ENCODE results near the gene SLC30A5. TPM values are rescaled to one million over a fixed set of nuclear protein-coding genes. Genes with fewer than 3 reads are reported as not detected.

The SLC30A5 gene
- total RNA-seq, 4 donors from 2014 or later, result 42.2 to 75.0 (median 48.0) TPM

DNA sequence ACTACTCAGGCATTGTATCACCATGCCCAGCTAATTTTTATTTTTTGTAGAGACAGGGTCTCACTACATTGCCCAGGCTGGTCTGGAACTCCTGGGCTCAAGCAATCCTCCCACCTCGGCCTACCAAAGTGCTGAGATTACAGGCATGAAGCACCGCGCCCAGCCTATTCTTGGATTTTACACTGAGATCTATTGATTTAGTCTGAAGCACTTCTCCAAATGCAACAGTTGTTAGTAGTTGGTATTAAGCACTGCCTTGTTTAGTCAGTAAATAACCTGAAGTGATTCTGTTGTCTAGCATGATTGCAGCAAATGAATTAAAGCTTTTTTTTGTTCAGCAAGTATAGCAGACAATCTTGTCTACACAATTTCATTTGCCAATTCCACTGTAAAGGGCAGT is 64.2 kb downstream of the SLC30A5 start:
- TF ChIP-seq, protein P1, sequence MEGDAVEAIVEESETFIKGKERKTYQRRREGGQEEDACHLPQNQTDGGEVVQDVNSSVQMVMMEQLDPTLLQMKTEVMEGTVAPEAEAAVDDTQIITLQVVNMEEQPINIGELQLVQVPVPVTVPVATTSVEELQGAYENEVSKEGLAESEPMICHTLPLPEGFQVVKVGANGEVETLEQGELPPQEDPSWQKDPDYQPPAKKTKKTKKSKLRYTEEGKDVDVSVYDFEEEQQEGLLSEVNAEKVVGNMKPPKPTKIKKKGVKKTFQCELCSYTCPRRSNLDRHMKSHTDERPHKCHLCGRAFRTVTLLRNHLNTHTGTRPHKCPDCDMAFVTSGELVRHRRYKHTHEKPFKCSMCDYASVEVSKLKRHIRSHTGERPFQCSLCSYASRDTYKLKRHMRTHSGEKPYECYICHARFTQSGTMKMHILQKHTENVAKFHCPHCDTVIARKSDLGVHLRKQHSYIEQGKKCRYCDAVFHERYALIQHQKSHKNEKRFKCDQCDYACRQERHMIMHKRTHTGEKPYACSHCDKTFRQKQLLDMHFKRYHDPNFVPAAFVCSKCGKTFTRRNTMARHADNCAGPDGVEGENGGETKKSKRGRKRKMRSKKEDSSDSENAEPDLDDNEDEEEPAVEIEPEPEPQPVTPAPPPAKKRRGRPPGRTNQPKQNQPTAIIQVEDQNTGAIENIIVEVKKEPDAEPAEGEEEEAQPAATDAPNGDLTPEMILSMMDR (IDR thresholded peaks at IDR 0.05; ENCODE audit: low read depth), result no peak

DNA sequence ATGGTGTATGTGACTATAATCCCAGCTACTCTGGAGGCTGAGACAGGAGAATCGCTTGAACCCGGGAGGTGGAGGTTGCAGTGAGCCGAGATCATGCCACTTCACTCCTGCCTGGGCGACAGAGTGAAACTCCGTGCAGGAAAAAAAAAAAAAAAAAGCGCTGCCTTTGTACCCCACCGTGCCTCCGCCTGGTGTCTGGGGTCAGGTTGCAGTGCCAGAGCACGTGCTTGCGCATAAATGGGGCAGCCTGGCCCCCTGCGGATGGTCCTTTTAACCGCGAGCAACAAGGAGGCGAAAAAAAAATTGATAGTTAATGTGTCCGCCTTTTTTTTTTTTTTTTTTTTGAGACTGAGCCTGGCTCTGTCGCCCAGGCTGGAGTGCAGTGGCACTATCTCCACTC is 66.8 kb downstream of the SLC30A5 start:
- TF ChIP-seq, protein P1 (IDR thresholded peaks at IDR 0.05; ENCODE audit: low read depth), result no peak

DNA sequence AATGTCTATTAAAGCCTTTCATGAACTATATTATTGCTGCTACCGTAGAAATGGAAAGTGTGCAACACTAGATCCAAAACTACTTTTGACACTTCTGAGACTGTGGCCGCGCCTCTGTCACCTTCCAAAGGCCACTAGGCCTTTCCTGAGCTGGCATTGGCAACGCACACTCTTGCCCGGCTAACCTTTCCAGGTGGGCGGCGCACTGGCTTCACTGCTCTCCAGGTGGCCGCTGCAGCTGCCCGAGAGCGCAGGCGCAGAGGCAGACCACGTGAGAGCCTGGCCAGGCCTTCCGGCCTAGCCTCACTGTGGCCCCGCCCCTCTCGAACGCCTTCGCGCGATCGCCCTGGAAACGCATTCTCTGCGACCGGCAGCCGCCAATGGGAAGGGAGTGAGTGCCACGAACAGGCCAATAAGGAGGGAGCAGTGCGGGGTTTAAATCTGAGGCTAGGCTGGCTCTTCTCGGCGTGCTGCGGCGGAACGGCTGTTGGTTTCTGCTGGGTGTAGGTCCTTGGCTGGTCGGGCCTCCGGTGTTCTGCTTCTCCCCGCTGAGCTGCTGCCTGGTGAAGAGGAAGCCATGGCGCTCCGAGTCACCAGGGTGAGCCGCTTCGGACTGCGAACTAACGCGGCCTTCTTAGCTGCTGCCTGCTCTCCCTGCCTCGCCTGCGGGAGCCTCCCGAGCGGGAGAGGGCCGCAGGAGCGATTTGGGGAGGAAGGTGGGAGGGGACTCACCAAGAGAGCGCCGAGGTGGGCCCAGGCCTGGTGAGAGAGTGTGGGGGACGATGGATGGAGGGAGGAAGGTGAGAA is 73.1 kb downstream of the SLC30A5 start, which contains the start of gene CCNB1:
Gene CCNB1 (plus strand): TSS at position 465 of the 807 bp plus-strand sequence. CDS start 113 bp downstream, at position 578.
- TF ChIP-seq, protein P1 (IDR thresholded peaks at IDR 0.05; ENCODE audit: low read depth), result no peak

GRCh38 chr5:69167493-69167855 is 73.7 kb downstream of the SLC30A5 start:
- TF ChIP-seq, protein P1 (IDR thresholded peaks at IDR 0.05; ENCODE audit: low read depth), result no peak

DNA sequence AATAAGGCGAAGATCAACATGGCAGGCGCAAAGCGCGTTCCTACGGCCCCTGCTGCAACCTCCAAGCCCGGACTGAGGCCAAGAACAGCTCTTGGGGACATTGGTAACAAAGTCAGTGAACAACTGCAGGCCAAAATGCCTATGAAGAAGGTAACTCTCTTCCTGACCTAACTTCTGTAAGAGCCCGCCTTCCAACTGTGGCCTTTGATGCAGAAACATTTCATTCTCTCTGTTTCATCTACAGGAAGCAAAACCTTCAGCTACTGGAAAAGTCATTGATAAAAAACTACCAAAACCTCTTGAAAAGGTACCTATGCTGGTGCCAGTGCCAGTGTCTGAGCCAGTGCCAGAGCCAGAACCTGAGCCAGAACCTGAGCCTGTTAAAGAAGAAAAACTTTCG is 74.1 kb downstream of the SLC30A5 start:
- TF ChIP-seq, protein P1 (IDR thresholded peaks at IDR 0.05; ENCODE audit: low read depth), result no peak

GRCh38 chr5:69170495-69170894 is 76.7 kb downstream of the SLC30A5 start:
- TF ChIP-seq, protein P1 (IDR thresholded peaks at IDR 0.05; ENCODE audit: low read depth), result no peak

DNA sequence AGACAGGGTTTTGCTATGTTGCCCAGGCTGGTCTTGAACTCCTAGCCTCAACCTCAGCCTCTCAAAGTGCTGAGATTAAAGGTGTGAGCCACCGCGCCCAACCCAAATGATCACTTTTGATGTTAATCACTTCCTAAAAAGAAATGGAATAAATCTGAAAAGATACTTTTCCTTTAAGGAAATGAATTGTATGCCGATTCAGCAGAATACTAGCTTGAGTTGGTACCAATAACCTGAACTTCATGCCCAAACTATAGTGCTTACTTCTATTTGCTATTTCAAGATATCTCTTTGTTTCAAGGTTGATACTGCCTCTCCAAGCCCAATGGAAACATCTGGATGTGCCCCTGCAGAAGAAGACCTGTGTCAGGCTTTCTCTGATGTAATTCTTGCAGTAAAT is 77.2 kb downstream of the SLC30A5 start:
- TF ChIP-seq, protein P1 (IDR thresholded peaks at IDR 0.05; ENCODE audit: low read depth), result no peak

Small RNA genes lying within 50 kb of the gene (small RNA-seq; reads per million reads assigned to genes)
- gene SNORA50D (not detected), gene SUMO2P4 (not detected)

Other genes starting within 250 kb of the SLC30A5 start
- gene CCNB1, start 73.1 kb downstream of the SLC30A5 start, total RNA-seq, result 1 to 10 TPM; 2.8 to 8.6 (median 5.6) TPM
- gene CENPH, start 95.6 kb downstream of the SLC30A5 start, total RNA-seq, result 1 to 10 TPM; 1.5 to 3.8 (median 2.5) TPM
- gene CDK7, start 140.9 kb downstream of the SLC30A5 start, total RNA-seq, result 10 to 100 TPM in 3 of 4 donors, 1 to 10 TPM in 1; 7.3 to 18.5 (median 16.0) TPM
- gene CCDC125, start 238.8 kb downstream of the SLC30A5 start, total RNA-seq, result 10 to 100 TPM in 1 of 4 donors, 1 to 10 TPM in 3; 7.2 to 11.1 (median 9.0) TPM